Fibroblast of peridontal ligament (primary cell): Measurements from ENCODE around the gene PGBD5.

Source experiments
- DNase-seq: peaks from one replicate; pipeline ENCODE4 v3.0.0-alpha.2; 2010; ENCODE audit errors: extremely low read depth

The PGBD5 gene

GRCh38 chr1:230301322-230301721 is 124.8 kb downstream of the PGBD5 start:
- DNase-seq: no peak

DNA sequence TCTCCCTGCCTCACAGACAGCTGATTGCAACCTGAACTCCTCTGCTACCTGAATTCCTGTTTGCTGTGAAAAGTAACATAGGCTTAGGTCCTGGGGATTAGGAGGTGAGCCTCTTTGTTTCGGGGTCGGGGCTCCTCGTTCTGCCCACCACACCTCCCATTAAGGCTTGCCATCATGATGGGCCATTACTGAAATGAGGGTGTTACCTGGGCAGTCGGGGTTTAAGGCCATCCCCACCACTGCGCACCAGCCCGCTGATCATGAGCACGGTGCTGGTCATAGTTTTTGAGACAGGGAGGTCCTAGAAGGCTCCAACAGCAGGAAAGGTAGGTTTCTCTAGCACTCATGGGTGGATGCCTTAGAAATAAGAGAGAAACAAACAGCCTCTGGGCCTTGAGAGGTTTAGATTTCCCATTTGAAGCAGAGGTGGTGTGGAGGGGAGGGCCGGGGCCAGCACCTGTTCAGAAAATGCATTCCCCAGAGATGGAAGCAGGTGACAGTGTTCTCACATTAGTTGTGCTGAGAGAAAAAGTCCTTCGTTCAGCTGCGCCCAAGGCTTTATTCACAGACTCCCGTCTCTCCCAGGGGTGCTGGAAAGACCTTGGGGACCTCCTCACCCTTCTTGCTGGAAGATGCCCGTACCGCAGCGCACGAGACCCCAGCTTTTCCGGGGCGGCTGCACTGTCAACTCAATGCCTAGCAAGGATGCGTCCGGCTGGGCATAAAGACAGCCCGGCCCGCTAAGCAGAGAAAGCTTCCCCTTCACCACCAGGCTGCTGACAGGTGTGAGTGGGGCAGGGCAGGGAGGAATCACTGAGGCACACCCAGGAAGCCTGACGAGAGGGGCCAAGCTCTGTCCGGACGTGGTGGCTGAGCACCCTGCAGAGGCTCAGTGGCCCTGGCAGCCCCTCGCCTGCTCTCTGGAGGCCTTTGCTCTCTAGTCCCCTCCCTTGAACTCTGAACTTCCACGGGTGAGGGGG is 125.5 kb downstream of the PGBD5 start:
- no peak for DNase-seq

DNA sequence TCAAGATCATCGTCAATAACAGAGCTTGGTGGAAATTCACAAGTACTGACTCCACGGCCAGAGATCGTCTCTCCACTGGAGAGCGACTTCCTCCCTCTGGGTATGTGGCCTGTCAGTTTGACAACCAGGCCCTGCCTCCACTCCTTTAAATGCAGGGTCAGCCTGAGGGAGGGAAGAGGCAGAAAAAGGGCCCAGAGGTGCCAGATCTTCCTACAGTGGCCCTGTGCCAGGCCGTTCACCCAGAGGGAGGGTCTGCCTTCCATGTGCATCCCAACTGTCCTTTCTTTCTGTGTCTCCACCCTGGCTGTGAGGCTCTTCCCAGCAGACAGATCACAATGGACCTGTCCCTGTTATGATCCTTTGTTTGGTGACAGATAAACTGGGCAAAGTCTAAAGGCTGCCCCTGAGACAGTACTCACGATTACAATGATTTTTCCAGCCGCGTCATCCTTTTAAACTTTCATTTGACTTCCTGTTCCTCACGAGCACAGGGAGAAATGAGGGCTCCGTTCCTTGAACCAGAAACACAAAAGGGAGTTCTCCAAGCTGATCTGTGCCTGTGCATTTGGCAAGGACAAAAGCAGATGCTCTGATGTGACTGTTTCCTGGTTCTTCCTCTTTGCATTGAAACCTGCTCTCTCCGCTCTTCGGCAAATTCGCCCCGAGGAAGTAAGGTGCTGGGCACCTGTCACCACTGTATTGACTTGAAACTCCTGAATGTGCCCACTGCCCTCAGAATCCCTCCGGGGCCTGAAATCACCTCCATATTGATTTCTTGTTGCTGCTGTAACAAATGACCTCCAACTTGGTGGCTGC is 126.7 kb downstream of the PGBD5 start:
- no peak for DNase-seq

DNA sequence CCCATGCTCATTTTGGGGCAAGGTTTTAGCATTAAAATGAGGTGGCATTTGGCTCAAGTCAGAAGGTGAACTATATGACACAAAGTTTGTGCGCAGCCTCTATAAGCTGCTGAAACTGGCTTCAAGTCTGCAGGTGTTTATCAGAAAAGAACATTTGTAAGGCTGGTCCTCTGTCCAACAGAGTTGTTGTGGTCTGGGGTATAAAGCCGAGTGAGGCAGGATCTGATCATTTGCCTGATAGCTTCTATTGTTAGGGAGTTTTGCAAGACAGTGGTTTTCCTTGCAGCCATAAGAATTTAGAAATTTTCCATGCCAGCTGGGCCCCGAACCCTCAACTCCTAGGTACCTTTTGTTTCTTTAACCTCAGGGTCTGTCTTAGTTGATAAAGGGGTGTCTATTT is 130.8 kb downstream of the PGBD5 start:
- DNase-seq: no peak

GRCh38 chr1:230293390-230293700 is 132.8 kb downstream of the PGBD5 start:
- DNase-seq: no peak

- DNase-seq: no peak
These were observed 133.3 kb downstream of the PGBD5 start for GRCh38 chr1:230292689-230293389.

DNA sequence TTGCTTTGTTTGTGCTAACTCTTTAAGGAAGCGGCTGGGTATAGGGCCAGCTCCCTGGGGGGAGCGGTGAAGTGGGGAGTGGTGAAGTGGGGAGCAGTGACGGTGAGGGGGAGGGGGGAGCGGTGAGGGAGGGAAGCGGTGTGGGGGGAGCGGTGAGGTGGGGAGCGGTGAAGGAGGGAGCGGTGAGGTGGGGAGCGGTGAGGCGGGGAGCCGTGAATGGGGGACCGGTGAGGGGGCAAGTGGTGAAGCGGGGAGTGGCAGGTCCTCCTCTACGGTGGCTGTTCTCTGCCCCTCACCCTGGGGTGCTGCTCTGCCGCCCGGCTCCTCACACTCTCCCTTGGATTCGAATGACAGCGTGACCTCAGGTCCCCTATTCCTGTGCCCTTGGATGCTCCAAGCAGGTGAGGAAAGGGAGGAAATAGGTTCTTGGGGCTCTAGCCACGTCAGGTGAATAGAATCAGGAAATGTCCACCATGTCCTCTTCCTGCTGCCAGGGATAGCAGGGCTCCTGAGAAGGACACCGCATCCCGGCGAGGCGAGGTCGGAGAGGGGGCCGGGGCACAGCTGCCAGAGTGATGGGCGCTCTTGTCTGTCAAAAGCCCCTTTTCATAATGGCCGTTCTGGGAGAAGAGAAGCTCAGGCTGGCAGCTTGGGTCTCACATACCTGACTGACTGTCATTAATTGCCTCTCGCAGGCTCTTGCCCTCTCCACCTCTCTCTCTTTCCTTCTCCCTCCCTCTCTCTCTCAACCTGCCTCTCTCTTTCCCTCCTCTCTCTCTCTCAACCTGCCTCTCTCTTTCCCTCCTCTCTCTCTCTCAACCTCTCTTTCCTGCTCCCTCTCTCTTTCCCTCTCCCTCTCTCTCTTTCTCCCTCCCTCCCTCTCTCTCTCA is 134.2 kb downstream of the PGBD5 start:
- DNase-seq: no peak

DNA sequence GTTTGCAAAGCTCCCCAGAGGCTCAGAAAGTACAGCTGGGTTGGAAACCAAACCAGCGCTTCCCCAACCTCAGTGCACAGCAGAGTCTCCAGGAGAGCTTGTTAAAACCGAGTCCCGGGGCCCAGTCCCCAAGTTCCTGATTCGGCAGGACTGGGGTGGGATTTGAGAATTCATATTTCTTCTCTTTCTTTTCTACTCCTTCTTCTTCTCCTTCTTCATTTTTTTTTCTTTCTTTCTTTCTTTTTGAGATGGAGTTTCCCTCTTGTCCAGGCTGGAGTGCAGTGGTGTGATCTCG is 136.8 kb downstream of the PGBD5 start:
- no peak for DNase-seq

DNA sequence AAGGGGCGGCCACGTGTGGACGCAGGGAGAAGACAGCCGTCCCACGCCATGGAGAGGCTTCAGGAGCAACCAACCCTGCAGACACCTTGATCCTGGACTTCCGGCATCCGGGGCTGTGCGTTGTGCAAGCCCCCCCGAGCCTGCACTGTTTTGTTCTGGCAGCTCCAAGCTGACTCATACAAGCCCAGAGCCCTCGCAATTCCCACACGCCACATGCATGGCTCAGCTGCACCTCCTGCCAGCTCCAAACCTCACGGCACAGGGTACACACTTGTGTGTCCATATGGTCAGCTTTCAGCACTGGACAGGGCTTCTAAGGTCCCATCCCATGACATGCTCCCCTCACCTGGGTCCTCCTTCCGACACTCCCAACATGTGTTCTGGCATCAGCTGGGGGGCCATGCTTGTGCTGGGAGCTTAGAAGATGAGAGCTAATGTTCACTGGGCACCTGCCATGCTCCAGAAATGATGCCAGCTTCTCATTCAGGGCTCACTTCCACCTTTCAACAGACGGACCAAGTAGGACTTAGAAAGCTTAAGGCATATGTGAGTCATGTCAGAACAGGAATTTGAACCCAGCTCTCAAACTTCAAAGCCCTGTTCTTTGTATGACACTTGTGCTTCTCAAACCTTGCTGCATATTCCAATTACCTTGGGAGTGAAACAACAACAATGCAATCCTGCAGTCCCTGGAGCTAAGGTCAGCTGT is 137.3 kb downstream of the PGBD5 start:
- no peak for DNase-seq

GRCh38 chr1:230287674-230288315 is 138.3 kb downstream of the PGBD5 start:
- no peak for DNase-seq

- DNase-seq: no peak
These were observed 139.3 kb downstream of the PGBD5 start for GRCh38 chr1:230286890-230287269.

DNA sequence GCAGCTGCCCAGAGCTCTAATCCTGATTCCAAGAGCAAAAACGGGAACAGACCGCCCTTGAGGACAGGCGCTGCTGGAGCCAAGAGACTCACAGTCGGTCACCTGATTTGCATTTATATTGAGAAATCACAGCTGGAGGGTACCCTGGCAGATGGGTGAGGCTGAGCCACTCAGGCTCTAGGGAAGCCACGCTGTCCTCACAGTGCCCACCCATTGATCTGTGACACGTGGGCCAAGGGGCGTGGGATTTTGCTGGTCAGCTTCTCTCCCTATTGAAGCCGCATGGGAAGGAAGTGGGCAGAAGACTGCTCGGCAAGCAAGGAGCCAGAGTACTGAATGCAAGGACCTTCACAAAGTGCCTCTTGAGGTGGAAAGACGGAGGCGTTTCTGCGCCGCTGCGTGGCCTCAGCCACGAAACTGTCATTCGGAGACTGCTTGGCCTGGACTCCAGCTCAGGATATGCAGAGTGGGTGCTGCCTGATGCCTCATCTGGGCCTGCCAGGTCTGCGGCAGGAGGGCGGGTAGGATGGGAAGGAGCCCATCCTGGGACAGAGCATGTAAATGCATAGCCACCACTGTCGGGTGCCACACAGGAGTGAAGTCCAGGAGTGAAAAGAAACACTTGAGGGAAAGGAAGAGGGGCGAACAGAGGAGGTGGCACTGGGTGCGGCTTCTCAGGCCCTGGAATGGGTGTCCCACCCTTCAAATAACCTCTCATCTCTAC is 139.8 kb downstream of the PGBD5 start:
- DNase-seq: no peak

- DNase-seq: no peak
These were observed 140.8 kb downstream of the PGBD5 start for GRCh38 chr1:230285351-230285750.

GRCh38 chr1:230284891-230285290 is 141.2 kb downstream of the PGBD5 start:
- no peak for DNase-seq

DNA sequence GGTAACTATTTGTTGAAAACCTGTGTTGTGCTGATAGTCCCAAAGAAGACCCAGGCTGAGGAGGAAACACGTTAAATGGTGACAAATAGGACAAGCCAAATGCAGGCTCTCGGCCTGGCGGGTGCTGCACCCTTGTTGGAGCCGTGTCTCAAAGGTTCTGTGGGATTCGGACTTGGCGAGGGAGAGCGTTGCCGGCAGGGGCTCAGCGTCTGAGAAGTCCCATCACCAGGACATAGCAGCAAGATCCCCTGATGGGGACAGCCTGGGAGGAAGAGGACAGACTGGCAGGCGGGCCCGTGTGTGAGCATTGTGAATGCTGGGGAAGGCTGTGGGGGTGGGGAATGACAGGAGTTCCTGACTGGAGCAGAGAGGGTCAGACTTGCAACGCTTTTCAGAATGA is 142.5 kb downstream of the PGBD5 start:
- no peak for DNase-seq

DNA sequence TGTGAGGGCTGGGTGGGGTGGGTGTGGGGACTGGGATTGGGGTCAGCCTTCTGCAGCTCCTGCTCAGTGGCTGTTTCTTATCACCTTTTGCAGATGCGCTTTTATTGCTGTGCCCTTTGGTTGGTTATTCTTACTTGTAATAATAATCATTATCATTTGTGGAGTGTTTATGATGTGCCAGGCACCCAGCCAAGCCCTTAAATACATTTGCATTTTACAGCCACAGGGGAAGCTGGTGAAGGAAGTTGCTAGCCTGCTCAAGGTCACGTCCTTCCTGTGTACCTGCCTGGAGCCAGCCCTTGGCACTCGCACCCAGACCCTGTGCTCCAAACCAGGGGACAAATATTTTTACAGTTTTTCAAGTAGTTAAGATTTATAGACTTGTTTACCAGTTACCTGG is 144.0 kb downstream of the PGBD5 start:
- no peak for DNase-seq

DNA sequence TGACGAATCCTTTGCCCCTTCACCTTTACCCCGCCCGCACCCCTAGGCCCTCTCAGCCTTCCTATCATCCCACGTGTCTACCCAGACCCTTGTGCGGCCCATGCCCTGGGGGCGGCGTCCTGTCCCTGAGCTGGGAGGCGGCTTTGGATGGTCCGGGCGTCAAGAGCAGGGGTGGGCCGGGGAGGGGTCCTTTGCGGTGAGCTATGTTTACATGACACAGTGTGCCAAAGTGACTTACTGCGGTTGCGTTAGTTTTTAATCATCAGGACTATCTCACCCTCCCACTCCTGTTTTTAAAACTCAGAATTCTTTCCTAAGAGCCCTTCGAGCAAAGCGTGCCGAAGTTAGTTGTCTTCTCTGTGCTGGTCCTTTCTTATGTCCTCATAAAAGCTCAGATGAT is 144.6 kb downstream of the PGBD5 start:
- no peak for DNase-seq

- no peak for DNase-seq
These were observed 145.2 kb downstream of the PGBD5 start for GRCh38 chr1:230280906-230281413.

- no peak for DNase-seq
These were observed 145.9 kb downstream of the PGBD5 start for GRCh38 chr1:230280054-230280795.
